Coronary artery (tissue), 2 donors: ENCODE data around the gene CCDC201.

Experiments used
- DNase-seq: peaks from one replicate; pipeline ENCODE4 v3.0.0-alpha.2; 2017; ENCODE audit warnings: low spot score
- H3K27ac ChIP-seq, 2 donors: fragments of 200-600 bp; sonication (generic); one replicate each; pipeline ENCODE4 v1.5.1; 2016 to 2019
- H3K4me3 ChIP-seq: fragments of 200-600 bp; sonication (generic); 2 replicates; pipeline ENCODE4 v1.5.1; 2016; ENCODE audit warnings: mild to moderate bottlenecking, moderate library complexity
- TF ChIP-seq, protein P1 (sequence below): fragments of 200-600 bp; sonication (generic); IDR thresholded peaks from one replicate; pipeline ENCODE4 v1.5.1; 2019; ENCODE audit warnings: antibody characterized with exemption

CCDC201 gene

DNA sequence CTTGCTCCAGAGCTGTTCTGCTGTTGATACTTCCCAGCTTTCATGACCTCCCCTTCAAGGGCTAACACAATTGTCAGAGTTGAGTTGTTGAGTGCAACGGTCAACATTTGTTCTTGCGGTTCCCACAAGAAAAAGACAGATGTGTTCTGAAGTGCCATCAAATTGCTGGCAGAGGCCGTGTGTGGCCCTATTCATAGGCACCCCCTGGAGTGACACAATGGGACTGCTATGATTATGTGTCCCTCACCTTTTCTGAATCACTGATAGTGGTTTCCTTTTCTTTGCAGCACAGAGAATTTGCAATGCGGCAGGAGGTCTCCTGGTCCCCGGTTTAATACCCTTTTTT is 9.6 kb upstream of the CCDC201 start:
- Histone ChIP-seq H3K4me3 (no peak overlapping the region), H3K27ac (no peak overlapping the region)
- DNase-seq, result no peak
- TF ChIP-seq, protein P1, sequence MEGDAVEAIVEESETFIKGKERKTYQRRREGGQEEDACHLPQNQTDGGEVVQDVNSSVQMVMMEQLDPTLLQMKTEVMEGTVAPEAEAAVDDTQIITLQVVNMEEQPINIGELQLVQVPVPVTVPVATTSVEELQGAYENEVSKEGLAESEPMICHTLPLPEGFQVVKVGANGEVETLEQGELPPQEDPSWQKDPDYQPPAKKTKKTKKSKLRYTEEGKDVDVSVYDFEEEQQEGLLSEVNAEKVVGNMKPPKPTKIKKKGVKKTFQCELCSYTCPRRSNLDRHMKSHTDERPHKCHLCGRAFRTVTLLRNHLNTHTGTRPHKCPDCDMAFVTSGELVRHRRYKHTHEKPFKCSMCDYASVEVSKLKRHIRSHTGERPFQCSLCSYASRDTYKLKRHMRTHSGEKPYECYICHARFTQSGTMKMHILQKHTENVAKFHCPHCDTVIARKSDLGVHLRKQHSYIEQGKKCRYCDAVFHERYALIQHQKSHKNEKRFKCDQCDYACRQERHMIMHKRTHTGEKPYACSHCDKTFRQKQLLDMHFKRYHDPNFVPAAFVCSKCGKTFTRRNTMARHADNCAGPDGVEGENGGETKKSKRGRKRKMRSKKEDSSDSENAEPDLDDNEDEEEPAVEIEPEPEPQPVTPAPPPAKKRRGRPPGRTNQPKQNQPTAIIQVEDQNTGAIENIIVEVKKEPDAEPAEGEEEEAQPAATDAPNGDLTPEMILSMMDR, result no peak

DNA sequence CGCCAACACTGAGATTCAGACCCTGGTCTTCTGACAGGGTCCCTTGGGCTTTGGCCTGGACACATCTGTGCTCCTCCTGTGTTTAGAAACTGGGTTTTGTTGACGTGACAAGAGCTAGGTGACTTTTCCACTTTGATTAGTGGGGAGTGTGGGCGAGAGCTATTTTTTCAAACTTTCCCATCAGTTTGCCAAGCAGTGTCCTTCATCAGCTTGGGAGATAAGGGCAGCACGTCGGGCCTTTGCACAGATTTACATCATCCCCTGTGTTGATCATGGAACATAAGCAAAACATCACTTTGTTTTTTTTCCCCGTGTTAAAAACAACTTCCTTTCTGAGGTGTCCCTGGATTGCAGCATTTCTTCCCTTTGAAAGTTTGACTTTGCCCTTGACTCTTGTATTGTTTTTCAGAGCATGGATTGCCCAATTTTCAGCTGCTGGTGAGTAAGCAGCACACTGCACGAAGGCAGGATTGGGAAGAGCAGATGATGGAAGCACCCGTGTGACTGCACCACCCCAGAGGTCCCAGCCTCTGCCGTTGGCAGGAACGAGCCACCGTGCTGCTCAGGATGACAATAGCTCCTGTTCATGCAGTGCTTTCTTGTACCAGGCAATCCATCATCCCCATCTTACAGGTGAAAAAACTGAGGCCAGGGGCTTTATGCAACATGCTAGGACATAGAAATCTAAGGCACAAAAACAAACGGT is 9.0 kb upstream of the CCDC201 start:
- peak; percentile 49 for DNase-seq
- TF ChIP-seq, protein P1, result no peak
- no peak overlapping the region for H3K4me3 ChIP-seq
- H3K27ac ChIP-seq, result no peak overlapping the region

DNA sequence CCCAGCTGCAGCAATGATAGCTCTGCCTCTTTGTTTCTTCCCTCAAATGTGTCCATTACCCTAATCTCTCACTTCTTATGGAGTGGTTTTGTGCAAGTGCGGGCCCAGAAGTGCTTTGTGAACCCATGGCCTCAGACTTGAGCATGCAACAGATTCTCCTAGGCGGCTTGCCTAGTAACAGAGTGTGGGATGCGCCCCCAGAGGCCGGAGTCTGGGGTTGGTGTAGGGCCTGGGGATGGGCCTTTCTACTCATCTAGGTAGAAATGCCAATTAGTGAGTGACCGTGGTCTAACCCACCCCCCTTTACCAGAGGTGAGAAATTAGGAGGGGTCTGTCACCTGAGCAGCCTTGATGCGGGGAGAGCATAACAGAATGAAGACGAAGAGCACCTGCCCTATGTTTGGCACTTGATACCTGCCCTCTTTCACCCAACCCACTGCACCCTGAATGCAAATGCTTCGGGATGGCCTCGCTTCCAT is 8.4 kb upstream of the CCDC201 start:
- peak; percentile 61 for DNase-seq
- Histone ChIP-seq H3K27ac (no peak overlapping the region), H3K4me3 (no peak overlapping the region)
- TF ChIP-seq, protein P1, result no peak

DNA sequence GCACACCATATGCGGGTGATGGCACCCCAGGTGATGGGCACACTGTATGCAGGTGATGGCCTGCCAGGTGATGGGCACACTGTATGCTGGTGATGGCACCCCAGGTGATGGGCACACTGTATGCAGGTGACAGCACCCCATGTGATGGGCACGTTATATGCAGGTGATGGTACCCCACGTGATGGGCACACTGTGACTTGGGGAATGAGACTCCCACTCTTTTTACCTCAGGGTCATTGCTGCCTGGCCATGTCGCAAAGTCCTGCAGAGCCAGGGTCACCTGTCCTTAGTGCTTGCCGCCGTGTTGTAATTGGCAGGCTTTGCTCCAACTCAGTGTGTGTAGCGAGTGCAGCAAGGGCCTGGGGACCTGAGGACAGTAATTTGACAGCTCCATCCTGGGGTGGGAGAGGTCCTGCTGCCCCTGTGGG is 7.6 kb upstream of the CCDC201 start:
- H3K4me3 ChIP-seq, result no peak overlapping the region
- no peak overlapping the region for H3K27ac ChIP-seq
- no peak for DNase-seq
- TF ChIP-seq, protein P1, result no peak

DNA sequence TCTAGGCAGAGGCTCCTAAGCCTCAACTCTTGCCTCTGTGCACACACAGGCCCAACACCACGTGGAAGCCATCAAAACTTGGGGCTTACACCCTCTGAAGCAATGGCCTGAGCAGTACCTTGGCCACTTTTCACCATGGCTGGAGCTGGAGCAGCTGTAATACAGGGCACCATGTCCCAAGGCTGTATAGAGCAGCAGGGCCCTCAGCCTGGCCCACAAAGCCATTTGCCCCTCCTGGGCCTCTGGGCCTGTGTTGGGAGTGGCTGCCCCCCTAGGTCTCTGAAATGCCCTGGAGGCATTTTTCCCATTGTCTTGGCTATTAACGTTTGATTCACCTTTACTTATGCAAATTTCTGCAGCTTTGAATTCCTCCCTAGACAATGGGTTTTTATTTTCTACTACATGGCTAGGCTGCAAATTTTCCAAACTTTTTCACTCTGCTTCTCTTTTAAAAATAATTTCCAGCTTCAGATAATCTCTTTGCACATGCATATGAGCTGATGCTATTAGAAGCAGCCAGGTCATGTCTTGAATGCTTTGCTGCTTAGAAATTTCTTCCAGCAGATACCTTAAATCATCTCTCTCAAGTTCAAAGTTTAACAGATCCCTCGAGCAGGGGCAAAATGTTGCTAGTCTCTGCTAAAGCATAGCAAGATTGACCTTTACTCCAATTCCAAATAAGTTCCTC is 5.7 kb upstream of the CCDC201 start:
- TF ChIP-seq, protein P1, result no peak
- no peak overlapping the region for H3K27ac ChIP-seq
- DNase-seq, result no peak
- no peak overlapping the region for H3K4me3 ChIP-seq

DNA sequence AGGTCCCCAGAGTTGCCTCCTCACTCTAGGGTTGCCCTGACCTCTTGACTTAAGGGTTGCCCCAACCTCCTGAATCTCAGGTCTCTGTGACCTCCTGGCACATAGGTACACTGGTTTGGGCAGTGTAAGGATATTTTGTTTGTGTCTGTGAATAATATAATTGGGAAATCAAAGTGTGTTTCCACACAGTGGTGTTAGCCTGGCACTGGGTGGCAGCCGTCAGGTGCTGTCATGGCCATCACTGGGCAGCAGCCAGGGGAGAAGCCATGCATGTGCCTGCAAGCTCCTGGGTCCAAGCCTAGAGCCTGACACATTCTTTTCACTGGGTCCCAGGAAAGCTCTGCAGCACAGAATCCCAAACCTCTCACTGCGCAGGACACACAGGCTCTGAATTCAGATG is 3.6 kb upstream of the CCDC201 start:
- no peak for DNase-seq
- Histone ChIP-seq H3K4me3 (no peak overlapping the region), H3K27ac (no peak overlapping the region)
- TF ChIP-seq, protein P1, result no peak
